ENCODE results near the gene CLPTM1. TPM values are rescaled to one million over a fixed set of nuclear protein-coding genes. Genes with fewer than 3 reads are reported as not detected.
A peak's percentile ranks its signal among the peaks of the same experiment; 100 is the strongest.

CLPTM1 gene
- total RNA-seq, 1 experiment from 2014 or later = 82.0 TPM

DNA sequence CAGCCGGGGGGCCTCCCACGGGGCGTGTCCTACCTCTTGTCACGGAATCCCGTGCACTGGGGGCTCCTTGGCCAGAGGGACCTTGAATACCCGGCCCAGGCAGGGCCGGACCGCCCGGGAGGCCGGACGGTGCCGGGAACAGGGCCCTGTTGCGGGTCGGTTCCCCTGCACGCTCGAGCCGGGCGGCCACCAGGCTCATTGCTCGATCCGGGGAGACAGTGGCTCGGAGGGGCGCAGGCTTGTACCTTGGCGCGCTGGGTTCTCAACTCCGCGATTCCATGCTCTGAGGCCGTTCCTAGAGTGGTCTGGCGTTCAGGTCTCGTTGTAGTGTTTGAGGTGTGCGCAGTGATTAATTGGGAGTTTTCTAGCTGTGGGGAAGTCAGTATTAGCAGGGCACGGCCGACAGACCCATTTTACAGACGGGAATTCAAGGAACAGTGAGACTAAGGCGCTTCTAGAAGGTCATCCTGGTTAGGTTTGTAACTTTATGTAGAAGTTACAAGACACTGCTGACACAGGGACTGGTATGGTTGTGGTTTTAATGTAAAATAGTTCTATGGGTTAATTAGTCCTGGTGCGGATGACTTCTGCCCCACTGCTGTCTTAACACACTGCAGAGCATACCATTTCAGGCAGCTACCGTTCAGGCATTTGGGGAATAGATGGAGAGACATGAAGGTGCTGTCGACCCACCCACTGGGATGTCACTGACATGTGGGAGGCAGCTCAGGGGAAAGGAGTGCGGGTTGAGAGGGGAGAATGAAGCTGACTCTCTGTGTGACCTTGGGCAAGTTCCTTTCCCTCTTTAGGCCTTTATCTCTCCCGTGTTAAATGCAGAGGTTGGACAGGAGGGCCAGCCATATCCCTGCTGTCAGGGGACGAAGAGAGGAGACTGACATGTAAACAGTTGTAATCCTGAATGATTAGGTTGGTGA is 592 bp downstream of the CLPTM1 start:
- H3K4me2 ChIP-seq (ENCODE audit: insufficient read depth, insufficient read length, low read length) = peak overlapping the region; percentile 93
- no peak overlapping the region for H3K4ac ChIP-seq (ENCODE audit: low read depth, low read length)
- no peak overlapping the region for H4K5ac ChIP-seq (ENCODE audit: insufficient read length, low read depth, low read length)
- Mint-ChIP-seq H3K4me3 (peak overlapping the region; percentile 97 to 100), H3K27me3 (ENCODE audit: low read depth) (peaks cover 2% of the 10 kb centered on the region; the same call in 1 of the 2 replicates), H3K9me3 (no peaks in the 10 kb centered on the region; a peak in 1 of 5 replicates), H3K4me1 (peaks cover 17 to 30% of the 10 kb centered on the region in 2 experiments), H3K36me3 (ENCODE audit: insufficient read depth in 1 of 3, low read depth in 3 of 3) (peaks cover 0 to 10% (median 1%) of the 10 kb centered on the region in 3 experiments; a peak in 6 of 7 replicates), H3K27ac (peak overlapping the region; percentile 62 to 70 (median 68))
- DNase-seq = no peak
- no peaks in the 10 kb centered on the region for H3K9me3 ChIP-seq (ENCODE audit: control insufficient read depth, low read depth, low read length)
- no peak overlapping the region for H2BK120ac ChIP-seq (ENCODE audit: low read depth, low read length, poor library complexity, severe bottlenecking)
- H3K18ac ChIP-seq (ENCODE audit: insufficient read length, low read depth, low read length) = no peak overlapping the region
- peaks cover 12% of the 10 kb centered on the region for H3K79me1 ChIP-seq (ENCODE audit: insufficient read depth, low read depth, low read length, poor library complexity, severe bottlenecking)
- no peak overlapping the region for H2AK5ac ChIP-seq (ENCODE audit: insufficient read length, low read length)
- H3K23me2 ChIP-seq (ENCODE audit: insufficient read length, low read depth, low read length, poor library complexity, severe bottlenecking) = peaks cover 12% of the 10 kb centered on the region
- no peak overlapping the region for H2BK15ac ChIP-seq (ENCODE audit: low read depth, low read length)
- peak overlapping the region; percentile 96 for H3K9ac ChIP-seq (ENCODE audit: extremely low read depth, insufficient read length, low read length)
- no peak overlapping the region for H2AFZ ChIP-seq (ENCODE audit: low read length)
- no peak overlapping the region for H4K91ac ChIP-seq (ENCODE audit: insufficient read length, low read depth, low read length)
- H2BK20ac ChIP-seq (ENCODE audit: low read depth, low read length, poor library complexity, severe bottlenecking) = no peak overlapping the region
- no peak overlapping the region for H3K27ac ChIP-seq (ENCODE audit: insufficient read length, low read depth, low read length)
- H2BK5ac ChIP-seq (ENCODE audit: insufficient read length, low read length) = no peak overlapping the region
- H4K8ac ChIP-seq (replicated peaks; ENCODE audit: insufficient read length, low read depth, low read length) = no peak overlapping the region
- H3K79me2 ChIP-seq (ENCODE audit: insufficient read depth, low read length) = peaks cover 35% of the 10 kb centered on the region; the same call in 1 of the 2 replicates
- peaks cover 6% of the 10 kb centered on the region for H4K20me1 ChIP-seq (ENCODE audit: control insufficient read depth, insufficient read depth, insufficient read length)
- H3K27me3 ChIP-seq (ENCODE audit: insufficient read depth, low read length) = no peaks in the 10 kb centered on the region
- TF ChIP-seq CTCF (conservative IDR thresholded peaks at IDR 0.05) = no peak
- H3K4me1 ChIP-seq (ENCODE audit: insufficient read depth, low read length) = no peaks in the 10 kb centered on the region
- no peak overlapping the region for H2BK12ac ChIP-seq (ENCODE audit: insufficient read length, low read depth, low read length)
- H3K56ac ChIP-seq (ENCODE audit: insufficient read length, low read depth, low read length) = no peak overlapping the region
- no CpG with 5 or more reads among the region's 40 CpGs for WGBS (ENCODE audit: extremely low coverage, insufficient read length, low lambda C conversion rate)
- H3K14ac ChIP-seq (ENCODE audit: insufficient read depth, low read length) = peak overlapping the region; percentile 22; the same call in 1 of the 2 replicates
- H3T11ph ChIP-seq (ENCODE audit: low read length) = no peak overlapping the region
- H3K23ac ChIP-seq (ENCODE audit: insufficient read length, low read depth, low read length) = no peak overlapping the region
